Effector CD4-positive, alpha-beta T cell (primary cell): ENCODE data around the gene TMED1.
A peak's percentile ranks its signal among the peaks of the same experiment; 100 is the strongest.
"Not testable (repeated sequence)": the region's sequence is repeated elsewhere in the genome, so short reads cannot be mapped to it uniquely, and the experiment has no call there.

Source experiments
- DNase-seq: peaks from one replicate; pipeline ENCODE4 v3.0.0-alpha.2; 2020
- total RNA-seq: gene quantifications from one replicate; lab custom pipeline; 2026; lab: John Stamatoyannopoulos, UW

TMED1 gene
- 12.2 reads per million, percentile 36 among the genes with 10 or more reads in this experiment for total RNA-seq

DNA sequence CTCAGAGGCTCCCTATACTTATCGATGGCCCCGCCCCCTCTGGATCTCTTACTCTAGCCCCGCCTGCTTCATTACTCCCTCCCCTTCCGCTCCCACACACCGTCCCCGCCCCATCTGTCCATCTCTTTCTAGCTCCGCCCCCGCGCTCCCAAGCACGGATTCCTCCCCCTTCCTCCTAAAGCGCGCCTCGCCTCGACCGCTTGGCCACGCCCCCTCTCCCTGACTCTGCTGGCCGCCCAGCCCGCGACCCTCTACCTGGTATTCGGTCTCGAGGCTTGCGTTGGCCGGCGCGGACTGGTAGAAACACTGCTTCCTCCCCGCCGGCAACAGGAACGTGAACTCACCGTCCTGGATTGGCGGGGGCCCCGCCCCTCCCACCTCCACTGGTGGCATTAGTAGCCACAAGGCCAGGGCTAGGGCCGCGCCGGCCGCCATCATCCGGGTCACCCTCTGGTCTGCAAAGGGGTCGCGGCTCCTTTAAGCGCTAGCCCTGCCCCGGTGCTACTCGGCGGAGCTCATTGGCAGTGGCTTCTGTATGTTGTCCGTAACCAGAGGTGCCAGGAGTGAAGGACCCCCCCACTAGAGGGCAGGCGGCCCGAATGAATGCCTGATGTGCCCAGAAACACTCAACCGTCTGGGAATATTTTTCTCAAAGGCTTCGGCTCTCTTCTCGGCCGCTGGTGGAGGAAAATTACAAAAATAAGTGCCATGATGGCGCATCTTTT lies at the start of gene TMED1:
TMED1 (minus strand) TSS at position 459 of the 725 bp plus-strand sequence; CDS start at position 438, 21 bp downstream.
- peak; percentile 91 for DNase-seq

DNA sequence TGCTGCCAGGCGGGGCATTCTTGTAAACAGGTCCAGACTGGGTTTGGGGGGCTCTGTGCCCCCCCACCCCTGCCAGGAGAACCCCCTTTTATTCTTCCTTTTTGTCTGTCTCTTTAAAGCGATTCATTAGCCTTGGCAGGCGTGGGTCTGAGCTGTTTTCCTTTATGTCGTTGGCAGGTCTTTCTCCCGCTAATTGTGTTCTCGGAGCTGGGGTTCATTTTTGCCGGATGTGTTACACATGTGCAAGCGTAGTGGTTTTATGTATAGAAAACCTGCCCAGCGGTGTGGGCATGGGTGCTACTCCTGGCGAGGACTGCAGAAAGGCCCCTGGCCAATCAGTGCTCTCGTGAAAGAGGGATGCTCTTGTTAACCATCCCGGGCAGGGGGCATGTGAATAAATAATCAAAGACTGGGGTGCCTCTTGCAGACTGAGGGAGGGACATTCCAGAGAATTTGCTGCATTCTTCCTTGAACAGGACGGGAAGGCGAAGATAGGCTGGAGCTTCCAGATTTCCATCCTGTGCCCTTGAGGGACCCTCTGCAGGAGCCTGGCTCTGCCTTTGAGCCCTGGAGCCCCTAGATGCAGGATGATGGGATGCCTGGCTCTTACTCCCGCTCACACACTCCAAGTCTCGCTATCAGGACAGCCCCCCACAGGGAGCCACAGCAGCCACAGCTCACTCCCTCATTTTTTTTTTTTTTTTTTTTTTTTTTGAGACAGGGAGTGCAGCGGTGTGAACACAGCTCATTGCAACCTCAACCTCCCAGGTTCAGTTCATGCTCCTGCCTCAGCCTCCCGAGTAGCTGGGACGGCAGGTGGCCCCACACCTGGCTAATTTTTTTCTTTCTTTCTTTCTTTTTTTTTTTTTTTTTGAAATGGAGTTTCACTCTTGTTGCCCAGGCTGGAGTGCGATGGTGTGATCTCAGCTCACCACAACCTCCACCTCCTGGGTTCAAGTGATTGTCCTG lies 49.5 kb upstream of the TMED1 start:
- DNase-seq: no peak

GRCh38 chr19:10884274-10884673 lies 48.3 kb upstream of the TMED1 start:
- no peak for DNase-seq

DNA sequence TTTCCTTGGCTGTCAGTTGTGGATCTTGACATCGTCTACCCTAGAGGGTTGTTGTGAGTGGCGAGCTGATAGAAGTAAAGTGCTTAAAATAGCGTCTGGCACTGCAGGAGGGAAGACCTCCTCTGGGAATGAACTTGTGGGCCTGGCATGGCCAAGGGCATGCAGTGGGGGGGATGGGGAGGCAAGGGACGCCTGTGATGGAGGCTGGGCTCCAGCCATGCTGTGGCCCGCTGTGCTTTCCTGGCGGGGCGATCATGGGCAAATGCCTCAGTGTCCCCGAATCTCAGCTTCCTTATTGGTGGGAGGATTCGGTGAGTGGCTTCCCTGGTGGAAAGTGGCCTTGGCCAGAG lies 46.1 kb upstream of the TMED1 start:
- no peak for DNase-seq

DNA sequence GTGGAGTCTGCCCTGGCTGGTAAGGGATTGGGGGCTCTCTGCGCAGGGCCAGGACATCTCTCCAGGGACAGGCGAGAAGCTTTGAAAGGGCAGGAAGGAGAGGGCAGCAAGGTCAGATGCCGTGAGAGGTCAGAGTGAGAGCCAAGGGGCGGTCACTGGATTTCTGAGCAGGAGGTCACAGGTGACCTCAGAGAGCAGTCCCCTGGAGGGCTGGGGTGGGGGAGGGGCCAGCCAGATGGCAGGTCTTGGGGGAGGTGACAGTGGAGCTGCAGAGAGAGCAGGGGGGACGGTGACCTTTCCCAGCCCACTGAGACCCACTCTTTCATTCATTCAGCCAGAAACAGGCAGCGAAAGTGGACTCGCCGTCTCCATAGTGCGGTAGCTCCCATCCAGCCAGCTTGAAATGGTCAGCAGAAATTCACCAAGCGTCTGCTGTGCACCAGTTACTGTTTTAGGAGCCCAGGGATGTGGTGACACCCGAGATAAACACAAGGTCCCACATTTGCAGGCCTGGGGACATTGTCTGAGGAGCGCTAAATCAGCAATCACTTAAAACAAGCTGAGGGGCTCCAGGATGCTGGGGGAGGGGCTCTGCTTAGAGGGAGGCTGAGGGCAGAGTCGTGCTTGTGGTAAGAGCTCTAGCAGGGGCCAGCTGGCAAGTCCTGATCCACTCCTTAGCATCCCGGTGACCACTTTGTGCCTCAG lies 45.5 kb upstream of the TMED1 start:
- DNase-seq: no peak

DNA sequence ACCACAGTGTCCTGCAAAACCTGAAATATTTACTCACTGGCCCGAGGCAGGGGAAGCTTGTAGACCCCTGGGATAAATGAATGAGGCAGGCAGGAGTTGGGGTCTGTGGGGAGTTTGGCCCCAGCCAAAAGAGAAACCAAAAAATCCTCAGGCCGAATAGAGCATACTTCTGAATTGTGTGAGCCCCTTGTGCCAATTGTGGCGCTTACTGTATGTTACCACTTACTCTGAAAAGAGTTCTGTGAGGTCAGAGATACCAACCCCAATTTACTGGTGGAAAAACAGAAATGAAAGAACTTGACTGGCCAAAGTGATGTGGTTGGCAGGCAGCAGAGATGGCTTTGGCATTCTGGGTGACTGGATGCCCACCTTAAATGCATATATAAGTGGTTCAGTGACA lies 42.2 kb upstream of the TMED1 start:
- no peak for DNase-seq

GRCh38 chr19:10877608-10878007 lies 41.6 kb upstream of the TMED1 start:
- not testable (repeated sequence) for DNase-seq

GRCh38 chr19:10876459-10877240 lies 40.6 kb upstream of the TMED1 start:
- DNase-seq: no peak

DNA sequence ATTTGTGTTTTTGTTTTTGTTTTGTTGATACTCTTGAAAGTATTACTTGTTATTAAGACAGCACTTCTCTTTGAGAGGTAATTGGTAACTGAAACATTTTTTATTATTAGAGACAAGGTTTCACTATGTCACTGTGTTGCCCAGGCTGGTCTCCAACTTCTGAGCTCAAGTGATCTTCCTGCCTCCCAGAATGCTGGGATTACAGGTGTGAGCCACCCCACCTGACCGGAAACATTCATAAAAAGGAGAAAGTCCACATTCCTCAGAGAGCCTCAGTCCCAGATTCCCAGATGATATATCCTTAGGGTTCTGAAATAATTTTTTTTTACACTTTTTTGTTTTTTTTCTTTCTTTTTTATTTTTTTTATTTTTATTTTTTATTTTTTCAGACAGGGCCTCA lies 38.0 kb upstream of the TMED1 start:
- no peak for DNase-seq

DNA sequence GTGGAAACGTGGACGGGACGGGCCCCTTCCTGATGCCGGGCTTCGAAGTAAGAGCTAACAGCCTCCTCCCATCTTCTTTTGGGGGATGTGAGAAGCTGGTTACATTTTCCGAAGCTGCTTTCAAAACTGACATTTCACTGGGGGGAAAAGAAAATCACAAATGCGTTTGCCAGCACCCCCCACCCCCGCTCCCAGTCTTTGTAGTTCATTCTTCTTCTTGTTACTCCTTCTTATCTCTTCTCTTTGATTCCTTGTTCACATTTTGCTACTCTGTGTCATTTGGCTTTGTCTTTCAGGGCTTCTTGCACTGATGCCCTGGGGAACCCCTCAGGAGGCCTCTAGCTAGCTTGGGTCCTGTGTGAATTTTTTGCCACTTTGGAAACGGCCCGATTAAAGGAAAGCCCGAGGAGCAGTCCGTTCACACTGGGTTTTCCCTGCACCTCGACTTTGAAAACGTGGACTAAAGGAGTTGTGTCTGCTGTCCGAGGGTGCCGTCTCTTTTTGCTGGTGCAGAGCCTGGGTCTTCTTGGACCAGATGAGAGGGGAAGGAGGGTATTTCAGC lies 36.6 kb upstream of the TMED1 start:
- DNase-seq: no peak

- peak; percentile 34 for DNase-seq
These were observed 35.9 kb upstream of the TMED1 start for GRCh38 chr19:10871711-10872545.

GRCh38 chr19:10870955-10871603 lies 35.1 kb upstream of the TMED1 start, which contains the start of gene CARM1:
CARM1 (plus strand) TSS chr19:10871553; CDS start chr19:10871703, 150 bp downstream.
- DNase-seq: peak; percentile 97

- DNase-seq: no peak
These were observed 34.5 kb upstream of the TMED1 start for GRCh38 chr19:10870501-10870954.

- DNase-seq: not testable (repeated sequence)
These were observed 33.9 kb upstream of the TMED1 start for GRCh38 chr19:10869872-10870311.

DNA sequence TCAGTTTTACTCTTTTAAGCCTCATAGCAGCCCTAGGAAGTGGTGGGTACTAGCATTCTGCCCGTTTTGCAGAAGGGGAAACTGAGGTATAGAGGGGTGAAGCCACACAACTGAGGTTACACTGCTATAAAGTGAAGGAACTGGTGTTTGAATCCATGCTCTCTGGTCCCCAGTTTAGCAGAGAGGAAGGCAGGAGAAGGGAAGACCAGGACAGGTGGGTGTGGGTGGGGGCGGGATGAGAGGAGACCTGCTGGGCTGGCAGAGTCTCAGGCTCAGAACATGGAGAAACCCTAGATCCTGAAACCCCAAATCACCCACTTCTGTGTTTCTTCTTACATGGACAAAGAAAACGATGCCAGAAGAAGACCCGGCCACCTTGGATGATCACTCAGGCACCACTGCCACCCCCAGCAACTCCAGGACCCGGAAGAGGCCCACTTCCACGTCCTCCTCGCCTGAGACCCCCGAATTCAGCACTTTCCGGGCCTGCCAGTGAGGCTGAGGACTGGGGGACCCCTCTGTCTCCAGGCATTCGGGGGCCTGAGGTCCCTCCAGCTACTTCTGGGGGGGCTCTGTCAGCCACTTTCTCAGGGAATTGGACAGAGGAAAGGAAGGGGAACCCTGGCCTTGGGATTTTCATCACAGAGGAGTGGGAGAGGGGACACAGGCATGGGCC lies 33.0 kb upstream of the TMED1 start:
- no peak for DNase-seq

GRCh38 chr19:10866495-10866894 lies 30.5 kb upstream of the TMED1 start:
- no peak for DNase-seq

- peak; percentile 74 for DNase-seq
These were observed 28.5 kb upstream of the TMED1 start for GRCh38 chr19:10864538-10864899.

DNA sequence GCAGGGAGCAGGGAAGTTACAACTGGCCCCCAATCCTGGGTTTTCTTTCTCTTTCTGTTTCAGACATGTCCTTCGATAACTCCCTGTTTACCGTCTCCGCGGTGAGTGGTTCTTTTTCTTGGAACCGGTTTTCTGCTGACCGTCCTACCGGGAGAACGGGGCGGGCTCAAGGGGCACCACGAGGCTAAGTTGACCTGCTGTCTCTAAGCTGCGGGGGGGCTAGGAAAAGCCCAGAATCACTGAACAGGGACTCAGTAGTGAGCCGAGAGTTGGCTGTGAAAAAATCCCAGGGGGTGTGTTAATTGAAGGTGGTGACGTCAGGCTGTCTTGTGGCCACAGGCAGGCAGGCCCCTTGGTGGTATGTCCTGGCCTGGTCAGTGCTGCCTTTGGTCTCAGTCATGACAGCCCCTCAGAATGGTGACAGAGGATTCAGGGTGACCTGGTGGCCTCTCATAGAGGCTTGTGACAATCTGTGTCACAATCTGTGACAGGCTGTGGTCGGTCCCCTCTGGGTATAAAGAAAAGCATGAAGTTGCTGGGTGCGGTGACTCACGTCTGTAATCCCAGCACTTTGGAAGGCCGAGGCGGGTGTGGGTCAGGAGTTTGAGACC lies 27.2 kb upstream of the TMED1 start:
- no peak for DNase-seq

GRCh38 chr19:10862561-10863106 lies 26.6 kb upstream of the TMED1 start:
- no peak for DNase-seq
